Measurements from ENCODE around the gene ST6GALNAC3. TPM values are rescaled to one million over a fixed set of nuclear protein-coding genes. Genes with fewer than 3 reads are reported as not detected.

ST6GALNAC3 gene
- polyA plus RNA-seq, 4 donors: 72.5 to 103 (median 85.1) TPM

- peak; percentile 39 to 55 (median 43) for DNase-seq (ENCODE audit: low read depth in 4 of 4, low spot score in 2 of 4)
Observed at GRCh38 chr1:76668046-76668445, 593.5 kb downstream of the ST6GALNAC3 start.

GRCh38 chr1:76669131-76669530 is 594.6 kb downstream of the ST6GALNAC3 start:
- no peak for DNase-seq (ENCODE audit: low read depth in 4 of 4, low spot score in 2 of 4)

- no peak for DNase-seq (ENCODE audit: low read depth in 4 of 4, low spot score in 2 of 4)
Observed at GRCh38 chr1:76669624-76670315, 595.2 kb downstream of the ST6GALNAC3 start.

GRCh38 chr1:76674689-76675210 is 600.2 kb downstream of the ST6GALNAC3 start:
- no peak for DNase-seq (ENCODE audit: low read depth in 4 of 4, low spot score in 2 of 4)

- no peak for DNase-seq (ENCODE audit: low read depth in 4 of 4, low spot score in 2 of 4)
Observed at GRCh38 chr1:76677416-76678405, 603.2 kb downstream of the ST6GALNAC3 start.

- DNase-seq (ENCODE audit: low read depth in 4 of 4, low spot score in 2 of 4): no peak
Observed at GRCh38 chr1:76679534-76680152, 605.1 kb downstream of the ST6GALNAC3 start.

- no peak for DNase-seq (ENCODE audit: low read depth in 4 of 4, low spot score in 2 of 4)
Observed at GRCh38 chr1:76680651-76681050, 606.1 kb downstream of the ST6GALNAC3 start.

GRCh38 chr1:76682138-76682537 is 607.6 kb downstream of the ST6GALNAC3 start:
- DNase-seq (ENCODE audit: low read depth in 4 of 4, low spot score in 2 of 4): no peak

Other genes with a start within 250 kb of the ST6GALNAC3 start
- not detected for gene ASB17, start 142.3 kb upstream of the ST6GALNAC3 start, polyA plus RNA-seq (ENCODE audit: insufficient read length in 4 of 4)

Measured in left renal cortex interstitium (tissue), 4 donors.